CD4-positive, alpha-beta T cell (primary cell): ENCODE measurements around the gene ECEL1. TPM values are rescaled to one million over a fixed set of nuclear protein-coding genes. Genes with fewer than 3 reads are reported as not detected.

ENCODE experiments used
- ATAC-seq: fragments of 200-7000 bp; cut with Tn5 transposase; one replicate; pipeline ENCODE4 v1.10.0; 2022; ENCODE audit warnings: mild to moderate bottlenecking; ENCODE audit not compliant: poor library complexity
- CTCF ChIA-PET: fragments of 350-600 bp; sonication (Branson Sonifier 250); formaldehyde crosslinking; loops from one replicate; lab custom pipeline; 2021; ENCODE audit warnings: antibody characterized with exemption, inconsistent platforms; lab: Charles Lee
- POLR2A ChIA-PET: fragments of 350-600 bp; sonication (Branson Sonifier 250); formaldehyde crosslinking; loops from one replicate; lab custom pipeline; 2021; ENCODE audit warnings: antibody characterized with exemption, inconsistent platforms; lab: Charles Lee
- DNase-seq, 14 experiments: peaks; one replicate each; pipeline ENCODE4 v3.0.0-alpha.2; 2013 to 2020; ENCODE audit warnings: mixed read lengths in 2 of 14
- H3K27ac ChIP-seq, 2 donors: one replicate each; pipeline versions ENCODE4 v1.5.1 to v1.7.0; 2013; ENCODE audit warnings: low read length in 2 of 2, low read depth in 1 of 2, mild to moderate bottlenecking in 1 of 2
- H3K27me3 ChIP-seq, 2 experiments: 1 replicate in 1 of 2; 2 replicates in 1 of 2; pipeline versions ENCODE4 v1.6.1 to v1.7.0; 2013; ENCODE audit warnings: low read length in 2 of 2, control low read depth in 1 of 2, mild to moderate bottlenecking in 1 of 2, moderate library complexity in 1 of 2; ENCODE audit not compliant: insufficient read depth in 2 of 2, control insufficient read depth in 1 of 2
- H3K36me3 ChIP-seq: one replicate; pipeline ENCODE4 v1.6.1; 2013; ENCODE audit warnings: low read length, control low read depth; ENCODE audit not compliant: insufficient read depth
- H3K4me1 ChIP-seq: one replicate; pipeline ENCODE4 v1.6.1; 2013; ENCODE audit warnings: low read length, control low read depth; ENCODE audit not compliant: insufficient read depth
- H3K4me3 ChIP-seq: one replicate; pipeline ENCODE4 v1.5.1; 2013; ENCODE audit warnings: mild to moderate bottlenecking, low read length, moderate library complexity
- H3K9me3 ChIP-seq, 2 experiments: 1 replicate in 1 of 2; 2 replicates in 1 of 2; pipeline versions ENCODE4 v1.6.1 to v1.7.0; 2013; ENCODE audit warnings: low read length in 2 of 2, mild to moderate bottlenecking in 2 of 2, control low read depth in 1 of 2, moderate library complexity in 1 of 2; ENCODE audit not compliant: control insufficient read depth in 1 of 2, insufficient read depth in 1 of 2
- H3K27ac Mint-ChIP-seq: one replicate; pipeline ENCODE4 v1.8.0; 2020; ENCODE audit warnings: mixed read lengths
- H3K27me3 Mint-ChIP-seq: one replicate; pipeline ENCODE4 v1.8.0; 2021; ENCODE audit warnings: mixed read lengths
- H3K36me3 Mint-ChIP-seq: one replicate; pipeline ENCODE4 v1.8.0; 2021; ENCODE audit warnings: low read depth, mixed read lengths
- H3K4me1 Mint-ChIP-seq: one replicate; pipeline ENCODE4 v1.8.0; 2021; ENCODE audit warnings: low read depth, mixed read lengths
- H3K4me3 Mint-ChIP-seq: one replicate; pipeline ENCODE4 v1.8.0; 2020; ENCODE audit warnings: mild to moderate bottlenecking, mixed read lengths
- H3K9me3 Mint-ChIP-seq: one replicate; pipeline ENCODE4 v1.8.0; 2020; ENCODE audit warnings: mixed read lengths
- intact Hi-C, 2 experiments: fragments of 100-400 bp; cut with DNase I in 1 of 2; cut with micrococcal nuclease in 1 of 2; formaldehyde crosslinking; loops; one replicate each; pipeline versions ENCODE4 v1.15.1 to v1.9.0; 2023 to 2025; cut with DNase I, micrococcal nuclease
- total RNA-seq, 174 experiments: library from RNA in 2 of 174; stranded (reverse) in 2 of 174; gene quantifications; one replicate each; pipeline ENCODE4 v1.2.3 and lab custom pipeline; 2021 to 2026
- TF ChIP-seq, protein P1 (sequence below): fragments of 200-600 bp; IDR thresholded peaks from one replicate; pipeline ENCODE4 v1.8.0; 2022; ENCODE audit warnings: antibody characterized with exemption, mild to moderate bottlenecking

Gene ECEL1
- total RNA-seq, 2 experiments from 2014 or later, result not detected

- H3K4me1 ChIP-seq, result no peaks in the 10 kb centered on the region
- H3K36me3 ChIP-seq, result no peaks in the 10 kb centered on the region
- peaks cover 0 to 4% of the 10 kb centered on the region in 2 experiments for H3K27me3 ChIP-seq
- no peak overlapping the region for H3K4me3 ChIP-seq
- H3K27ac Mint-ChIP-seq, result no peak overlapping the region
- no peak for DNase-seq
- no peaks in the 10 kb centered on the region for H3K9me3 ChIP-seq
- H3K27me3 Mint-ChIP-seq, result peaks cover 26% of the 10 kb centered on the region
- TF ChIP-seq, protein P1, sequence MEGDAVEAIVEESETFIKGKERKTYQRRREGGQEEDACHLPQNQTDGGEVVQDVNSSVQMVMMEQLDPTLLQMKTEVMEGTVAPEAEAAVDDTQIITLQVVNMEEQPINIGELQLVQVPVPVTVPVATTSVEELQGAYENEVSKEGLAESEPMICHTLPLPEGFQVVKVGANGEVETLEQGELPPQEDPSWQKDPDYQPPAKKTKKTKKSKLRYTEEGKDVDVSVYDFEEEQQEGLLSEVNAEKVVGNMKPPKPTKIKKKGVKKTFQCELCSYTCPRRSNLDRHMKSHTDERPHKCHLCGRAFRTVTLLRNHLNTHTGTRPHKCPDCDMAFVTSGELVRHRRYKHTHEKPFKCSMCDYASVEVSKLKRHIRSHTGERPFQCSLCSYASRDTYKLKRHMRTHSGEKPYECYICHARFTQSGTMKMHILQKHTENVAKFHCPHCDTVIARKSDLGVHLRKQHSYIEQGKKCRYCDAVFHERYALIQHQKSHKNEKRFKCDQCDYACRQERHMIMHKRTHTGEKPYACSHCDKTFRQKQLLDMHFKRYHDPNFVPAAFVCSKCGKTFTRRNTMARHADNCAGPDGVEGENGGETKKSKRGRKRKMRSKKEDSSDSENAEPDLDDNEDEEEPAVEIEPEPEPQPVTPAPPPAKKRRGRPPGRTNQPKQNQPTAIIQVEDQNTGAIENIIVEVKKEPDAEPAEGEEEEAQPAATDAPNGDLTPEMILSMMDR, result no peak
- H3K9me3 Mint-ChIP-seq, result no peaks in the 10 kb centered on the region
- CTCF ChIA-PET, result no interaction called here
- H3K4me3 Mint-ChIP-seq, result no peak overlapping the region
- no peaks in the 10 kb centered on the region for H3K4me1 Mint-ChIP-seq
- POLR2A ChIA-PET, result no interaction called here
- no peak overlapping the region for H3K27ac ChIP-seq
- intact Hi-C loops, result no loop called here
- H3K36me3 Mint-ChIP-seq, result no peaks in the 10 kb centered on the region
- no peak for ATAC-seq
Measured at GRCh38 chr2:232458051-232458660, 29.5 kb downstream of the ECEL1 start.

DNA sequence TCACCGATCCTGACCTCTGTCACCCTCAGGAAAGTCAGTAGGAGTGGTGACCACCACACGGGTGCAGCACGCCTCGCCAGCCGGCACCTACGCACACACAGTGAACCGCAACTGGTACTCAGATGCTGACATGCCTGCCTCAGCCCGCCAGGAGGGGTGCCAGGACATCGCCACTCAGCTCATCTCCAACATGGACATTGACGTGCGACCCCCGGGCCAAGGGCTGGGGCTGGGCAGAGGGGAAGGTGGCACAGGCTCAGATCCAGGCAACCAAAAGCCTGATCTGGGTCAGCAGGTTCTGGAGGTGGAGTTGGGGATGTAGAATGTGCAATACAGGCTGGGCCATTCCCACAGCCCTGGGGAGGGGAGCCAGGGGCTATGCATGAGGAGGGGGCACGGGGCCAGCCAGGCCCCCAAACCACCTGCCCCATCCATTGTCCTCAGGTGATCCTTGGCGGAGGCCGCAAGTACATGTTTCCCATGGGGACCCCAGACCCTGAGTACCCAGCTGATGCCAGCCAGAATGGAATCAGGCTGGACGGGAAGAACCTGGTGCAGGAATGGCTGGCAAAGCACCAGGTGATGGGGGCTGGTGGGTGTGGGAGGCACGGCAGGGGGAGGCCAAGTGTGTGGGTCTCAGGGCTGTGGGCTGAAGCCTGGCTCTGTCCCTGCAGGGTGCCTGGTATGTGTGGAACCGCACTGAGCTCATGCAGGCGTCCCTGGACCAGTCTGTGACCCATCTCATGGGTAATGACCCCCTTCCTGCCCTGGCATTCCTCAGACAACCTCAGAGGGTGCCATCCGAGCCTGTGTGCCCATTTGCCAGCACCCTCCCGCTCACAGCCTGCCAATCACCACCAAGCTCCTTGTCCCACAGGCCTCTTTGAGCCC, 30.3 kb downstream of the ECEL1 start:
- H3K4me3 ChIP-seq, result no peak overlapping the region
- intact Hi-C loops, result no loop called here
- no peak overlapping the region for H3K4me3 Mint-ChIP-seq
- H3K27me3 Mint-ChIP-seq, result peaks cover 21% of the 10 kb centered on the region
- no peaks in the 10 kb centered on the region for H3K4me1 ChIP-seq
- TF ChIP-seq, protein P1, result no peak
- H3K4me1 Mint-ChIP-seq, result no peaks in the 10 kb centered on the region
- no peaks in the 10 kb centered on the region for H3K9me3 ChIP-seq
- no peak for ATAC-seq
- no peak for DNase-seq
- POLR2A ChIA-PET, result no interaction called here
- no peaks in the 10 kb centered on the region for H3K9me3 Mint-ChIP-seq
- H3K36me3 ChIP-seq, result no peaks in the 10 kb centered on the region
- H3K27ac ChIP-seq, result no peak overlapping the region
- CTCF ChIA-PET, result no interaction called here
- peaks cover 0 to 4% of the 10 kb centered on the region in 2 experiments for H3K27me3 ChIP-seq
- no peak overlapping the region for H3K27ac Mint-ChIP-seq
- no peaks in the 10 kb centered on the region for H3K36me3 Mint-ChIP-seq

GRCh38 chr2:232456296-232457120, 31.1 kb downstream of the ECEL1 start:
- Histone ChIP-seq H3K4me1 (no peaks in the 10 kb centered on the region), H3K27me3 (peaks cover 0 to 4% of the 10 kb centered on the region in 2 experiments), H3K4me3 (no peak overlapping the region), H3K9me3 (no peaks in the 10 kb centered on the region), H3K27ac (no peak overlapping the region), H3K36me3 (no peaks in the 10 kb centered on the region)
- no peaks in the 10 kb centered on the region for H3K9me3 Mint-ChIP-seq
- no peak overlapping the region for H3K4me3 Mint-ChIP-seq
- no peaks in the 10 kb centered on the region for H3K36me3 Mint-ChIP-seq
- no peak for DNase-seq
- H3K27me3 Mint-ChIP-seq, result peaks cover 20% of the 10 kb centered on the region
- intact Hi-C loops, result no loop called here
- TF ChIP-seq, protein P1, result no peak
- no peak overlapping the region for H3K27ac Mint-ChIP-seq
- no peak for ATAC-seq
- no peaks in the 10 kb centered on the region for H3K4me1 Mint-ChIP-seq
- ChIA-PET POLR2A (no interaction called here), CTCF (no interaction called here)
